Smooth muscle cell (in vitro differentiated cells): ENCODE data around the gene CCDC178. TPM values are rescaled to one million over a fixed set of nuclear protein-coding genes. Genes with fewer than 3 reads are reported as not detected.

Experiments used
- DNase-seq: peaks from one replicate; lab custom pipeline; 2025; ENCODE audit not compliant: unreplicated experiment; lab: John Stamatoyannopoulos, UW
- H2AFZ ChIP-seq: fragments of 200-600 bp; sonication (generic); 2 replicates; pipeline ENCODE4 v1.6.0; 2016; ENCODE audit warnings: antibody characterized with exemption, low read depth, mild to moderate bottlenecking
- H3F3A ChIP-seq: fragments of 200-600 bp; sonication (generic); 2 replicates; pipeline ENCODE4 v1.6.0; 2017; ENCODE audit warnings: antibody characterized with exemption, low read depth
- H3K27ac ChIP-seq: fragments of 200-600 bp; sonication (generic); 2 replicates; pipeline ENCODE4 v1.5.1; 2016; ENCODE audit warnings: low read depth, mild to moderate bottlenecking
- H3K27me3 ChIP-seq: fragments of 200-600 bp; sonication (generic); 2 replicates; pipeline ENCODE4 v1.6.1; 2016; ENCODE audit warnings: low read depth, mild to moderate bottlenecking
- H3K36me3 ChIP-seq: fragments of 200-600 bp; sonication (generic); 2 replicates; pipeline ENCODE4 v1.5.1; 2016; ENCODE audit warnings: low read depth
- H3K4me1 ChIP-seq: fragments of 200-600 bp; sonication (generic); 2 replicates; pipeline ENCODE4 v1.5.1; 2016; ENCODE audit warnings: low read depth
- H3K4me2 ChIP-seq: fragments of 200-600 bp; sonication (generic); 2 replicates; pipeline ENCODE4 v1.6.0; 2016; ENCODE audit warnings: mild to moderate bottlenecking
- H3K4me3 ChIP-seq: fragments of 200-600 bp; sonication (generic); 2 replicates; pipeline ENCODE4 v1.5.1; 2016; ENCODE audit warnings: mild to moderate bottlenecking
- H3K79me2 ChIP-seq: fragments of 200-600 bp; sonication (generic); 2 replicates; pipeline ENCODE4 v1.6.0; 2016; ENCODE audit warnings: low read depth, mild to moderate bottlenecking
- H3K9ac ChIP-seq: fragments of 200-600 bp; sonication (generic); 2 replicates; pipeline ENCODE4 v1.6.0; 2016; ENCODE audit warnings: low read depth
- H3K9me3 ChIP-seq: fragments of 200-600 bp; sonication (generic); replicated peaks from 2 replicates; pipeline ENCODE4 v1.5.1; 2016; ENCODE audit warnings: low read depth
- H4K20me1 ChIP-seq: fragments of 200-600 bp; sonication (generic); 2 replicates; pipeline ENCODE4 v1.6.0; 2016; ENCODE audit warnings: low read depth
- CTCF ChIP-seq: fragments of 200-600 bp; sonication (generic); IDR thresholded peaks from 2 replicates; pipeline ENCODE4 v1.5.1; 2017; ENCODE audit warnings: borderline replicate concordance, mild to moderate bottlenecking, antibody characterized with exemption; ENCODE audit not compliant: insufficient read depth, poor library complexity, severe bottlenecking
- WGBS: methylation state at CpG from one replicate; pipeline ENCODE4 v1.1.7; 2016; ENCODE audit warnings: low lambda C conversion rate; 5-methylcytosine and 5-hydroxymethylcytosine counted together
- polyA plus RNA-seq: library from polyadenylated mRNA; unstranded; fragments of >200 nt; fragmentation: Nextera tagmentation; extraction: Ambion mirVana; gene quantifications from 2 replicates; pipeline ENCODE4 v1.2.1, GENCODE V29; 2016
- total RNA-seq: library from RNA; depleted of rRNA; stranded (reverse); fragments of >200 nt; gene quantifications from 2 replicates; pipeline ENCODE4 v1.2.3, GENCODE V29; 2014

Gene CCDC178
- total and polyA plus RNA-seq, 2 experiments from 2014 or later = not detected

GRCh38 chr18:32968248-32968647 lies 472.3 kb downstream of the CCDC178 start:
- Histone ChIP-seq H3K27me3 (no peaks in the 10 kb centered on the region), H3K9ac (no peak overlapping the region), H4K20me1 (no peaks in the 10 kb centered on the region), H3F3A (no peaks in the 10 kb centered on the region), H3K4me2 (no peak overlapping the region), H3K9me3 (no peaks in the 10 kb centered on the region), H3K4me3 (no peak overlapping the region), H3K27ac (no peak overlapping the region), H3K4me1 (no peaks in the 10 kb centered on the region), H2AFZ (no peak overlapping the region), H3K79me2 (no peaks in the 10 kb centered on the region), H3K36me3 (no peaks in the 10 kb centered on the region)
- no peak for DNase-seq
- 98% methylated on average over 2 of the region's 2 CpGs for WGBS
- TF ChIP-seq CTCF = no peak

- Histone ChIP-seq H3K9me3 (no peaks in the 10 kb centered on the region), H2AFZ (no peak overlapping the region), H4K20me1 (no peaks in the 10 kb centered on the region), H3K4me2 (no peak overlapping the region), H3F3A (no peaks in the 10 kb centered on the region), H3K27ac (no peak overlapping the region), H3K79me2 (no peaks in the 10 kb centered on the region), H3K36me3 (no peaks in the 10 kb centered on the region), H3K4me3 (no peak overlapping the region), H3K9ac (no peak overlapping the region), H3K4me1 (no peaks in the 10 kb centered on the region), H3K27me3 (no peaks in the 10 kb centered on the region)
- TF ChIP-seq CTCF = no peak
- DNase-seq = no peak
Measured at GRCh38 chr18:32966141-32966540, 474.4 kb downstream of the CCDC178 start.

- Histone ChIP-seq H2AFZ (no peak overlapping the region), H3K4me2 (no peak overlapping the region), H3K79me2 (no peaks in the 10 kb centered on the region), H3K4me1 (no peaks in the 10 kb centered on the region), H3K27me3 (no peaks in the 10 kb centered on the region), H3F3A (no peaks in the 10 kb centered on the region), H3K9me3 (no peaks in the 10 kb centered on the region), H3K27ac (no peak overlapping the region), H3K9ac (no peak overlapping the region), H3K4me3 (no peak overlapping the region), H3K36me3 (no peaks in the 10 kb centered on the region), H4K20me1 (no peaks in the 10 kb centered on the region)
- WGBS = 86% methylated on average over 5 of the region's 5 CpGs
- TF ChIP-seq CTCF = no peak
- DNase-seq = no peak
Measured at GRCh38 chr18:32961538-32961937, 479.0 kb downstream of the CCDC178 start.

- Histone ChIP-seq H4K20me1 (no peaks in the 10 kb centered on the region), H3K27ac (no peak overlapping the region), H3K79me2 (no peaks in the 10 kb centered on the region), H2AFZ (no peak overlapping the region), H3K36me3 (no peaks in the 10 kb centered on the region), H3K9me3 (no peaks in the 10 kb centered on the region), H3F3A (no peaks in the 10 kb centered on the region), H3K4me3 (no peak overlapping the region), H3K9ac (no peak overlapping the region), H3K4me2 (no peak overlapping the region), H3K27me3 (no peaks in the 10 kb centered on the region), H3K4me1 (no peaks in the 10 kb centered on the region)
- WGBS = 88% methylated on average over 1 of the region's 1 CpG
- TF ChIP-seq CTCF = no peak
- no peak for DNase-seq
Measured at GRCh38 chr18:32958746-32959145, 481.8 kb downstream of the CCDC178 start.
